DOHH2 (cell line): ENCODE results near the gene BPI.

Experiments used
- CTCF ChIP-seq: fragments of 200-600 bp; sonication (generic); IDR thresholded peaks from one replicate; pipeline ENCODE4 v1.5.1; 2014; ENCODE audit warnings: antibody characterized with exemption, mild to moderate bottlenecking, low read depth, low read length; ENCODE audit not compliant: poor library complexity, severe bottlenecking
- EZH2phosphoT487 ChIP-seq: fragments of 200-600 bp; sonication (generic); IDR thresholded peaks from 2 replicates; pipeline ENCODE4 v1.6.1; 2017; ENCODE audit warnings: borderline replicate concordance, mild to moderate bottlenecking, antibody characterized with exemption, low read length, moderate library complexity, mixed read lengths

GRCh38 chr20:38300438-38300837, 3.5 kb upstream of the BPI start:
- no peak for TF ChIP-seq CTCF
- no peak for TF ChIP-seq EZH2phosphoT487
